Measurements from ENCODE around the gene PCDHGA7.

- TF ChIP-seq, protein P1, sequence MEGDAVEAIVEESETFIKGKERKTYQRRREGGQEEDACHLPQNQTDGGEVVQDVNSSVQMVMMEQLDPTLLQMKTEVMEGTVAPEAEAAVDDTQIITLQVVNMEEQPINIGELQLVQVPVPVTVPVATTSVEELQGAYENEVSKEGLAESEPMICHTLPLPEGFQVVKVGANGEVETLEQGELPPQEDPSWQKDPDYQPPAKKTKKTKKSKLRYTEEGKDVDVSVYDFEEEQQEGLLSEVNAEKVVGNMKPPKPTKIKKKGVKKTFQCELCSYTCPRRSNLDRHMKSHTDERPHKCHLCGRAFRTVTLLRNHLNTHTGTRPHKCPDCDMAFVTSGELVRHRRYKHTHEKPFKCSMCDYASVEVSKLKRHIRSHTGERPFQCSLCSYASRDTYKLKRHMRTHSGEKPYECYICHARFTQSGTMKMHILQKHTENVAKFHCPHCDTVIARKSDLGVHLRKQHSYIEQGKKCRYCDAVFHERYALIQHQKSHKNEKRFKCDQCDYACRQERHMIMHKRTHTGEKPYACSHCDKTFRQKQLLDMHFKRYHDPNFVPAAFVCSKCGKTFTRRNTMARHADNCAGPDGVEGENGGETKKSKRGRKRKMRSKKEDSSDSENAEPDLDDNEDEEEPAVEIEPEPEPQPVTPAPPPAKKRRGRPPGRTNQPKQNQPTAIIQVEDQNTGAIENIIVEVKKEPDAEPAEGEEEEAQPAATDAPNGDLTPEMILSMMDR (IDR thresholded peaks at IDR 0.05), result no peak
- TF ChIP-seq EZH2 (IDR thresholded peaks at IDR 0.05; ENCODE audit: borderline replicate concordance, insufficient read depth, low read depth, low read length, poor library complexity, severe bottlenecking), result no peak
Measured at GRCh38 chr5:141422742-141423291, 40.3 kb downstream of the PCDHGA7 start.

Data from B cell (primary cell).